IPS-20b (cell line): Measurements from ENCODE around the gene RSRC2.
"Not testable (repeated sequence)": the region's sequence is repeated elsewhere in the genome, so short reads cannot be mapped to it uniquely, and the experiment has no call there.

ENCODE experiments used
- H3K27ac ChIP-seq: one replicate; pipeline ENCODE4 v1.5.1; 2013; ENCODE audit warnings: low read length
- H3K27me3 ChIP-seq: 2 replicates; pipeline ENCODE4 v1.6.1; 2013; ENCODE audit warnings: mild to moderate bottlenecking, low read length, inconsistent platforms; ENCODE audit not compliant: insufficient read depth
- H3K36me3 ChIP-seq: 2 replicates; pipeline ENCODE4 v1.6.1; 2013; ENCODE audit warnings: low read depth, mild to moderate bottlenecking, inconsistent platforms, low read length, moderate library complexity; ENCODE audit not compliant: insufficient read depth
- H3K4me1 ChIP-seq: 2 replicates; pipeline ENCODE4 v1.6.1; 2013; ENCODE audit warnings: mild to moderate bottlenecking, control low read depth, inconsistent platforms, low read length, moderate library complexity; ENCODE audit not compliant: insufficient read depth
- H3K4me3 ChIP-seq: 2 replicates; pipeline ENCODE4 v1.5.1; 2013; ENCODE audit warnings: mild to moderate bottlenecking, low read length, inconsistent platforms
- H3K9ac ChIP-seq: 2 replicates; pipeline ENCODE4 v1.6.1; 2013; ENCODE audit warnings: low read depth, mild to moderate bottlenecking, inconsistent platforms, low read length, moderate library complexity
- H3K9me3 ChIP-seq: 2 replicates; pipeline ENCODE4 v1.6.1; 2013; ENCODE audit warnings: mild to moderate bottlenecking, low read depth, low read length, inconsistent platforms; ENCODE audit not compliant: insufficient read depth

Gene RSRC2

GRCh38 chr12:122516544-122517361 lies 10.0 kb downstream of the RSRC2 start:
- Histone ChIP-seq H3K27ac (no peak overlapping the region), H3K4me3 (no peak overlapping the region), H3K27me3 (no peaks in the 10 kb centered on the region), H3K9me3 (no peaks in the 10 kb centered on the region), H3K9ac (no peak overlapping the region), H3K4me1 (no peaks in the 10 kb centered on the region), H3K36me3 (peaks cover 99% of the 10 kb centered on the region)

DNA sequence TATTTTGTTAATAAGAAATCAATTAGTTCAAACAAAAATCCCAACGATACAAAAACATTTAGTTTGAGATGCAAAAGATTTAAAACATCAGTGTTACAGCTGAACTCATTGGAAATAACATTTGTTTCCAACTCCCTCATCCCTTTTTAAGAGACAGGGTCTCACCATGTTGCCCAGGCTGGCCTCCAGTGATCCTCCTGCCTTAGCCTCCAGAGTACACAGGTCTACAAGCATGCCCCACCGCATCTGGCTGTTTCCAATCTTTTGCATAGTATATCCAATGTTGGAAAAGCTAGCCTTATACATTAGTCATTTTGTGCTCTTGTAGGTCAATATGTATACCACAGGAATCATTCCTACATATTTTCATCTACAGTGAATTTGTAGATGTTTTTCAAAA lies 11.5 kb downstream of the RSRC2 start:
- no peaks in the 10 kb centered on the region for H3K27me3 ChIP-seq

DNA sequence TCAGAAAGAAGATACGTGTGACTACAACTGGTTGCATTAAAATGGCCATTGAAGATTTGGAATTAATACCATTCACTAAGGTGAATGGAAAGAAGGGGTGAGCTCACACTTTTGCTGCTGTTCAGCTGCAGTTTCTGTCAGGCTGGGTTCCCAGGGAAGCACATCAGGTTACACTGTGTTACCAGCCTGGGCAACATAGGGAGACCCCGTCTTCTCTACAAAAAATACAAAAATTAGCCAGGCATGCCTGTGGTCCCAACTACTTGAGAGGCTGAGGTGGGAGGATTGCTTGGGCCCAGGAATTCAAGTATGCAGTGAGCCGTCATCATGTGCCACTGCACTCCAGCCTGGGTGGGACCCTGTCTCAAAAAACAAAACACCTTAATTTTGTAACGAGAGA lies 13.1 kb downstream of the RSRC2 start:
- Histone ChIP-seq H3K27ac (no peak overlapping the region), H3K4me3 (no peak overlapping the region), H3K36me3 (peaks cover 99% of the 10 kb centered on the region), H3K4me1 (no peaks in the 10 kb centered on the region), H3K9ac (no peak overlapping the region), H3K27me3 (no peaks in the 10 kb centered on the region), H3K9me3 (no peaks in the 10 kb centered on the region)

More for the DNA sequence above, 11.5 kb downstream of the RSRC2 start:
- H3K27ac ChIP-seq: no peak overlapping the region
- no peaks in the 10 kb centered on the region for H3K9me3 ChIP-seq
- no peak overlapping the region for H3K9ac ChIP-seq
- no peak overlapping the region for H3K4me3 ChIP-seq
- H3K4me1 ChIP-seq: no peaks in the 10 kb centered on the region
- H3K36me3 ChIP-seq: peaks cover 99% of the 10 kb centered on the region

DNA sequence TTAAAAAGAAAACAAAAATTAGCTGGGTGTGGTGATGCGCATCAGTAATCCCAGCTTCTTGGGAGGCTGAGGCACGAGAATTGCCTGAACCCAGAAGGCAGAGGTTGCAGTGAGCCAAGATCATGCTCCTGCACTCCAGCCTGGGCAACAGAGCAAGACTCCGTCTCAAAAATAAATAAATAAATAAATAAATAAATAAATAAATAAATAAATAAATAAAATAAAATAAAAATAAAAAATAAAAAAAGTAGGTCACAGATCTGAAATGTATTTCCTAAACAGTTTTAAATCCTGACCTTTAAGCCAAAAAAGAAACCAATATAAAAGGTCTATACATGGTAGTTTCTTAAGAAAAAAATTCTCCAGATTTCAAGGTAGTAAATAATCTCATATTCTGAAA lies 13.7 kb downstream of the RSRC2 start:
- H3K9ac ChIP-seq, H3K9me3 ChIP-seq, H3K4me1 ChIP-seq, H3K27me3 ChIP-seq, H3K27ac ChIP-seq, H3K4me3 ChIP-seq: not testable (repeated sequence)
- H3K36me3 ChIP-seq: peaks cover 99% of the 10 kb centered on the region

- no peaks in the 10 kb centered on the region for H3K4me1 ChIP-seq
- peaks cover 99% of the 10 kb centered on the region for H3K36me3 ChIP-seq
- no peak overlapping the region for H3K4me3 ChIP-seq
- no peaks in the 10 kb centered on the region for H3K27me3 ChIP-seq
- no peak overlapping the region for H3K27ac ChIP-seq
- H3K9ac ChIP-seq: no peak overlapping the region
- H3K9me3 ChIP-seq: no peaks in the 10 kb centered on the region
Observed at GRCh38 chr12:122508163-122508562, 18.6 kb downstream of the RSRC2 start.

GRCh38 chr12:122506393-122506938 lies 20.3 kb downstream of the RSRC2 start:
- H3K4me1 ChIP-seq: peaks cover under 1% of the 10 kb centered on the region; the same call in 1 of the 2 replicates
- H3K27me3 ChIP-seq: no peaks in the 10 kb centered on the region
- no peaks in the 10 kb centered on the region for H3K9me3 ChIP-seq
- no peak overlapping the region for H3K4me3 ChIP-seq
- no peak overlapping the region for H3K27ac ChIP-seq
- no peak overlapping the region for H3K9ac ChIP-seq
- H3K36me3 ChIP-seq: peaks cover 85% of the 10 kb centered on the region

DNA sequence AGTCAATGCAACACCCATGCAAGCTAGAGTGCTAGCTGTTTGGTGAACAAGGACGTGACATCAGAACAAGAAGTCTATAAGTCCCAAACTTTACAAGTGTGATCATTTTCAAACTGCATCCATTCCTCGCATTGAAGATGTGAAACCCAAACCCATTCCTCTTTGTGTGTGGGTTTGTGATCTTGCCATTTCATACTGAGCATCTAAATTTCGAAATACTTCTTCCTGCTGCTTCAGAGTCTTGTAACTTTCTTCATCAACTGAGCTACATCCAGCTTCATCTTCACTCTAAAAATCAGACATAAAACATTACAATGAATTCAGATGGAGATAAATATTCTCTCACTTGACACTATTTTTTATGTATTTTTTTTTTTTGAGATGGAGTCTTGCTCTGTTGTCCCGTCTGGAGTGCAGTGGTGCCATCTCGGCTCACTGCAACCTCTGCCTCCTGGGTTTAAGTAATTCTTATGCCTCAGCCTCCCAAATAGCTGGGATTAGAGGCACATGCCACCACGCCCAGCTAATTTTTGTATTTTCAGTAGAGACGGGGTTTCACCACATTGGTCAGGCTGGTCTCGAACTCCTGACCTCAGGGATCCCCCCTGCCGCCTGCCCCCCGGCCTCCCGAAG lies 21.2 kb downstream of the RSRC2 start:
- H3K9me3 ChIP-seq: no peaks in the 10 kb centered on the region
- peaks cover 75% of the 10 kb centered on the region for H3K36me3 ChIP-seq
- H3K27ac ChIP-seq: no peak overlapping the region
- no peak overlapping the region for H3K9ac ChIP-seq
- no peak overlapping the region for H3K4me3 ChIP-seq
- no peaks in the 10 kb centered on the region for H3K27me3 ChIP-seq
- H3K4me1 ChIP-seq: peaks cover 3% of the 10 kb centered on the region; the same call in 1 of the 2 replicates

DNA sequence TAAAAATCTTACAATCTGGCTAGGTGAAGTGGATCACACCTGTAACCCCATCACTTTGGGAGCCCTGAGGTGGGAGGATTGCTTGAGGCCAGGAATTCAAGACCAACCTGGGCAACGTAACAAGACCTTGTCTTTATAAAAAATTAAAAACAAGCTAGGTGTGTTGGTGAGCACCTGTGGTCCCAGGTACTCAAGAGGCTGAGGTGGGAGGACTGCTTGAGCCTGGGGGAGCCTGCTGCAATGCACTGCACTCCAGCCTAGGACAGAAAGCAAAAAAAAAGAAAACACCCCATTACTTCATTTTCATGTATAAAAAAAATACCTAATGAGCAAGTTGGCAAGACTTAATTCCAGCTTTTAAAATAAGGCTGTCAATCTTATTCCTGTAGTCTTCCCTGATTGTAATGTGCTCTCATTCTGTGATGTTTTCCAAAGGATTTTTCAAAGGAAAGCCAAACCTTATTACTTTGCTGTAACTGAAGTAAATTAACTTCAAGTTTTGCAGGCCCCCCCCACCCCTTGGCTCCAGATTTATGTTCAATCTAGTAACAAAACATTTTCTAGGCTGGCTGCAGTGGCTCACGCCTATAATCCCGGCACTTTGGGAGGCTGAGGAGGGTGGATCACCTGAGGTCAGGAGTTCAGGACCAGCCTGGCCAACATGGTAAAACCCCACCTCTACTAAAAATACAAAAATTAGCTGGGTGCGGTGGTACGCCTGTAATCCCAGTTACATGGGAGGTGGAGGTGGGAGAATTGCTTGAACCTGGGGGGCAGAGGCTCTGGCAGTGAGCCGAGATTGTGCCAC lies 22.7 kb downstream of the RSRC2 start:
- no peak overlapping the region for H3K4me3 ChIP-seq
- peaks cover 60% of the 10 kb centered on the region for H3K36me3 ChIP-seq
- no peak overlapping the region for H3K27ac ChIP-seq
- no peaks in the 10 kb centered on the region for H3K9me3 ChIP-seq
- no peaks in the 10 kb centered on the region for H3K27me3 ChIP-seq
- H3K4me1 ChIP-seq: peaks cover 3% of the 10 kb centered on the region; the same call in 1 of the 2 replicates
- no peak overlapping the region for H3K9ac ChIP-seq

DNA sequence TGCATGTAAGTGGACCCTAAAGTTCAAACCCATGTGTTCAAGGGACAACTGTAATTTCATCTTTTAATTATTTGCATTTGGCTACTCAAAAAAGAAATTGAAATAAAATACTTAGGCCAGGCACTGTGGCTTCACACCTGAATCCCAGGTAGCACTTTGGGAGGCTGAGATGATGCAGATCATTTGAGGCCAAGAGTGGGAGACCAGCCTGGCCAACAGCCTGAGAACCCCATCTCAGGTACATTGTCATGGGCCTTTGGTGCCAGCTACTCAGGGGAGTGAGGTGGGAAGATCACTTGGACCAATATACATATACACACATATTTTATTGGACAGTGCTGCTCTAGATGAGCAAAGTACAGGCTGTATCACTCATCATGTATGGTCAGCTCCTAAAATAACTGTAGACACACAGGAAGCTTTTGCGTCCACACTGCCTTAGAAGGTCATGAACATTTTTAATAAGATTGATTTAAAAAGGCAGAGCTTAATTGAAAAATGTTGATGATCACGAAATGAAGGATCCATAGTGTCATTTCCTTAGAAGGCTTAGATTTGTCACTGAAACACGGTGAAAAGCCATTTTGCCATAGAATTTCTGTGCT lies 23.5 kb downstream of the RSRC2 start:
- H3K36me3 ChIP-seq: peaks cover 53% of the 10 kb centered on the region
- no peaks in the 10 kb centered on the region for H3K27me3 ChIP-seq
- no peak overlapping the region for H3K27ac ChIP-seq
- no peaks in the 10 kb centered on the region for H3K9me3 ChIP-seq
- peaks cover 5% of the 10 kb centered on the region; the same call in 1 of the 2 replicates for H3K4me1 ChIP-seq
- no peak overlapping the region for H3K9ac ChIP-seq
- no peak overlapping the region for H3K4me3 ChIP-seq

DNA sequence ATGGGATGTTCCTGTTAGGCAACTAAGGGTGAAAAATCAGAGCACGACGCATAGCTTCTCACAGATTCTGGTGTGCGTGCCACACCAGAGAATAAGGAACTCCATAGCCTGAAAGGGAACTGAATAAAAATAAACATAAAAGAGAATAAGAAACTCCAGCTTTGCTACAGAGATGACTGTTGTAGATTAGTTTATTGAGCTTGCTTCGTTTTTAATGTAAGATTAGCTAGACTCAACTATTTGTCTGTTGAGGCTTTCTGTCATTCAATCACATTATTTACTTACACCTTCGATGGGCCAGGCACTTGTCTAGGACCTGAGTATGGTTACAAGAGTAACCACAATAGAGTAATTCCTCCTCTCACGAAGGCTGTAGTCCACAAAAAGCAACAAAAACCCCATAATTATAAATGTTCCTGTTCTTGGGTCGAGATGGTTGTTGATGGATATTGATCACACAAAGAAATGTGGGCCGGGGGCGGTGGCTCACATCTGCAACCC lies 25.2 kb downstream of the RSRC2 start:
- Histone ChIP-seq H3K27ac (peak overlapping the region; percentile 66), H3K4me3 (peak overlapping the region; percentile 75), H3K4me1 (peaks cover 5% of the 10 kb centered on the region; the same call in 1 of the 2 replicates)

More for the DNA sequence above, 25.2 kb downstream of the RSRC2 start:
- H3K27me3 ChIP-seq: no peaks in the 10 kb centered on the region
- no peaks in the 10 kb centered on the region for H3K9me3 ChIP-seq
- peaks cover 50% of the 10 kb centered on the region for H3K36me3 ChIP-seq
- peak overlapping the region; percentile 83; the same call in 1 of the 2 replicates for H3K9ac ChIP-seq
